Activated naive CD8-positive, alpha-beta T cell treated with anti-CD3 and anti-CD28 coated beads, Interleukin-2, amount 10 ng/mL, durations not matched to agents 7 days and 5 days (primary cell): ENCODE data around the gene HDAC1. TPM values are rescaled to one million over a fixed set of nuclear protein-coding genes. Genes with fewer than 3 reads are reported as not detected.

Experiments
- total RNA-seq, 2 experiments: library from RNA; stranded (reverse); gene quantifications; one replicate each; pipeline ENCODE4 v1.2.3, GENCODE V29; 2021

HDAC1 gene
- total RNA-seq, 2 experiments from 2014 or later, result 195 to 197 TPM

Other genes starting within 250 kb of the HDAC1 start
- gene TMEM39B, start 219.1 kb upstream of the HDAC1 start, total RNA-seq, result 10 to 100 TPM; 27.1 to 28.4 TPM
- gene KPNA6, start 184.0 kb upstream of the HDAC1 start, total RNA-seq, result 10 to 100 TPM; 63.8 to 69.8 TPM
- gene TXLNA, start 112.4 kb upstream of the HDAC1 start, total RNA-seq, result 10 to 100 TPM; 62.5 to 68.8 TPM
- 10 to 100 TPM; 48.6 to 55.6 TPM for gene CCDC28B, start 91.5 kb upstream of the HDAC1 start, total RNA-seq
- gene IQCC, start 86.4 kb upstream of the HDAC1 start, total RNA-seq, result 1 to 10 TPM; 4.9 to 6.0 TPM
- under 1 TPM; 0.17 to 0.22 TPM for gene DCDC2B, start 83.0 kb upstream of the HDAC1 start, total RNA-seq
- gene TMEM234, start 69.7 kb upstream of the HDAC1 start, total RNA-seq, result 10 to 100 TPM; 15.7 to 16.5 TPM
- gene EIF3I, start 69.7 kb upstream of the HDAC1 start, total RNA-seq, result 100 to 1,000 TPM; 123 to 130 TPM
- 1 to 10 TPM in 1 of 2 experiments, under 1 TPM in 1; 0.88 to 1.1 TPM for gene FAM167B, start 44.9 kb upstream of the HDAC1 start, total RNA-seq
- 100 to 1,000 TPM; 460 to 472 TPM for gene LCK, start 40.8 kb upstream of the HDAC1 start, total RNA-seq
- gene MARCKSL1, start 44.1 kb downstream of the HDAC1 start, total RNA-seq, result 10 to 100 TPM; 21.7 to 22.0 TPM
- 10 to 100 TPM; 17.4 to 17.6 TPM for gene FAM229A, start 70.4 kb downstream of the HDAC1 start, total RNA-seq
- 1 to 10 TPM in 1 of 2 experiments, under 1 TPM in 1; 0.51 to 1.6 TPM for gene TSSK3, start 70.5 kb downstream of the HDAC1 start, total RNA-seq
- gene BSDC1, start 102.4 kb downstream of the HDAC1 start, total RNA-seq, result 10 to 100 TPM; 58.0 to 63.2 TPM
- gene ZBTB8B, start 173.0 kb downstream of the HDAC1 start, total RNA-seq, result not detected
- under 1 TPM in 1 of 2 experiments, not detected in 1; 0.06 TPM for gene ZBTB8A, start 247.3 kb downstream of the HDAC1 start, total RNA-seq